H7 (cell line): ENCODE results near the gene ITGA6. TPM values are rescaled to one million over a fixed set of nuclear protein-coding genes. Genes with fewer than 3 reads are reported as not detected.

ENCODE experiments used
- DNase-seq: peaks from one replicate; pipeline ENCODE4 v3.0.0; 2012
- H3K27me3 ChIP-seq: 2 replicates; pipeline ENCODE4 v1.6.0; 2011; ENCODE audit warnings: mild to moderate bottlenecking, low read length; ENCODE audit not compliant: control insufficient read depth, insufficient read depth
- H3K36me3 ChIP-seq: replicated peaks from 2 replicates; pipeline ENCODE4 v1.5.1; 2011; ENCODE audit warnings: low read length; ENCODE audit not compliant: control insufficient read depth, insufficient read depth
- H3K4me3 ChIP-seq: 2 replicates; pipeline ENCODE4 v1.5.1; 2011; ENCODE audit warnings: low read depth, mild to moderate bottlenecking, control low read depth, low read length, moderate library complexity; ENCODE audit not compliant: insufficient read depth
- total RNA-seq: library from RNA; depleted of rRNA; stranded (reverse); fragments of >200 nt; shearing (Covaris generic); gene quantifications from 2 replicates; pipeline ENCODE4 v1.2.3, GENCODE V29; 2014

Gene ITGA6
- total RNA-seq, 1 experiment from 2014 or later, result 57.3 TPM

GRCh38 chr2:172481507-172482262, 54.3 kb downstream of the ITGA6 start:
- H3K27me3 ChIP-seq, result no peaks in the 10 kb centered on the region
- DNase-seq, result no peak
- peaks cover 12% of the 10 kb centered on the region for H3K36me3 ChIP-seq
- H3K4me3 ChIP-seq, result no peak overlapping the region

GRCh38 chr2:172484253-172484652, 56.9 kb downstream of the ITGA6 start:
- Histone ChIP-seq H3K4me3 (no peak overlapping the region), H3K36me3 (peaks cover 23% of the 10 kb centered on the region), H3K27me3 (no peaks in the 10 kb centered on the region)
- no peak for DNase-seq

- DNase-seq, result no peak
- no peaks in the 10 kb centered on the region for H3K27me3 ChIP-seq
- no peak overlapping the region for H3K4me3 ChIP-seq
- peaks cover 21% of the 10 kb centered on the region for H3K36me3 ChIP-seq
Measured at GRCh38 chr2:172484706-172485105, 57.3 kb downstream of the ITGA6 start.

GRCh38 chr2:172488556-172488955, 61.2 kb downstream of the ITGA6 start:
- Histone ChIP-seq H3K4me3 (no peak overlapping the region), H3K27me3 (no peaks in the 10 kb centered on the region), H3K36me3 (peaks cover 29% of the 10 kb centered on the region)
- DNase-seq, result no peak

- Histone ChIP-seq H3K36me3 (peaks cover 30% of the 10 kb centered on the region), H3K27me3 (no peaks in the 10 kb centered on the region), H3K4me3 (no peak overlapping the region)
- DNase-seq, result no peak
Measured at GRCh38 chr2:172489681-172490080, 62.3 kb downstream of the ITGA6 start.

- Histone ChIP-seq H3K4me3 (no peak overlapping the region), H3K36me3 (peaks cover 11% of the 10 kb centered on the region)
Measured at GRCh38 chr2:172496160-172496608, 68.8 kb downstream of the ITGA6 start.

GRCh38 chr2:172507199-172507598, 79.8 kb downstream of the ITGA6 start:
- DNase-seq, result no peak
- Histone ChIP-seq H3K27me3 (no peaks in the 10 kb centered on the region), H3K36me3 (peaks cover 6% of the 10 kb centered on the region), H3K4me3 (no peak overlapping the region)

More at GRCh38 chr2:172496160-172496608, 68.8 kb downstream of the ITGA6 start:
- H3K27me3 ChIP-seq, result no peaks in the 10 kb centered on the region
- no peak for DNase-seq

GRCh38 chr2:172510088-172510487, 82.7 kb downstream of the ITGA6 start:
- H3K4me3 ChIP-seq, result no peak overlapping the region

GRCh38 chr2:172510548-172510947, 83.2 kb downstream of the ITGA6 start:
- Histone ChIP-seq H3K4me3 (no peak overlapping the region), H3K27me3 (no peaks in the 10 kb centered on the region)

More at GRCh38 chr2:172510088-172510487, 82.7 kb downstream of the ITGA6 start:
- no peak for DNase-seq
- Histone ChIP-seq H3K27me3 (no peaks in the 10 kb centered on the region), H3K36me3 (no peaks in the 10 kb centered on the region; the same call in 1 of the 2 replicates)

GRCh38 chr2:172512810-172513523, 85.6 kb downstream of the ITGA6 start:
- Histone ChIP-seq H3K36me3 (no peaks in the 10 kb centered on the region; the same call in 1 of the 2 replicates), H3K27me3 (no peaks in the 10 kb centered on the region), H3K4me3 (no peak overlapping the region)
- no peak for DNase-seq

More at GRCh38 chr2:172510548-172510947, 83.2 kb downstream of the ITGA6 start:
- H3K36me3 ChIP-seq, result no peaks in the 10 kb centered on the region; the same call in 1 of the 2 replicates
- DNase-seq, result no peak

GRCh38 chr2:172513524-172513900, 86.1 kb downstream of the ITGA6 start:
- H3K36me3 ChIP-seq, result no peaks in the 10 kb centered on the region; the same call in 1 of the 2 replicates
- no peak for DNase-seq
- no peaks in the 10 kb centered on the region for H3K27me3 ChIP-seq
- H3K4me3 ChIP-seq, result no peak overlapping the region

- DNase-seq, result peak; percentile 12
- no peaks in the 10 kb centered on the region; the same call in 1 of the 2 replicates for H3K36me3 ChIP-seq
- H3K27me3 ChIP-seq, result no peaks in the 10 kb centered on the region
- no peak overlapping the region for H3K4me3 ChIP-seq
Measured at GRCh38 chr2:172513935-172514586, 86.7 kb downstream of the ITGA6 start.

GRCh38 chr2:172516299-172516698, 88.9 kb downstream of the ITGA6 start:
- Histone ChIP-seq H3K4me3 (no peak overlapping the region), H3K36me3 (no peaks in the 10 kb centered on the region; the same call in 1 of the 2 replicates), H3K27me3 (no peaks in the 10 kb centered on the region; the same call in 1 of the 2 replicates)
- DNase-seq, result no peak

GRCh38 chr2:172518995-172519394, 91.6 kb downstream of the ITGA6 start:
- no peak for DNase-seq
- Histone ChIP-seq H3K27me3 (no peaks in the 10 kb centered on the region; the same call in 1 of the 2 replicates), H3K36me3 (no peaks in the 10 kb centered on the region), H3K4me3 (no peak overlapping the region)
